OCI-LY7 (cell line): ENCODE measurements around the gene LCAT. TPM values are rescaled to one million over a fixed set of nuclear protein-coding genes. Genes with fewer than 3 reads are reported as not detected.

Experiments used
- BruUV-seq: library from RNA; stranded (reverse); fragments of 400-500 nt; replicated peaks from 2 replicates; lab custom pipeline; 2021; lab: Mats Ljungman, UMichigan
- CTCF ChIA-PET: fragments of 300-600 bp; sonication (Branson Sonifier 250); formaldehyde crosslinking; loops from one replicate; lab custom pipeline; 2022; ENCODE audit warnings: antibody characterized with exemption; ENCODE audit not compliant: unreplicated experiment; lab: Charles Lee
- POLR2A ChIA-PET: fragments of 300-600 bp; sonication (Branson Sonifier 250); formaldehyde crosslinking; loops from one replicate; lab custom pipeline; 2022; ENCODE audit warnings: antibody characterized with exemption; lab: Charles Lee
- DNase-seq: peaks from one replicate; pipeline ENCODE4 v3.0.0-alpha.2; 2015; ENCODE audit warnings: low spot score
- H2AFZ ChIP-seq: fragments of 200-600 bp; sonication (generic), shearing (Covaris generic); 2 replicates; pipeline ENCODE4 v1.6.1; 2014; ENCODE audit warnings: mild to moderate bottlenecking, antibody characterized with exemption, low read length, moderate library complexity
- H3K27ac ChIP-seq: fragments of 200-600 bp; sonication (generic); 2 replicates; pipeline ENCODE4 v1.5.1; 2014; ENCODE audit warnings: mixed run types, low read depth, mild to moderate bottlenecking, moderate library complexity, low read length, inconsistent platforms; ENCODE audit not compliant: poor library complexity, severe bottlenecking
- H3K36me3 ChIP-seq: fragments of 200-600 bp; sonication (generic); 2 replicates; pipeline ENCODE4 v1.6.1; 2014; ENCODE audit warnings: mild to moderate bottlenecking, antibody characterized with exemption, low read length, moderate library complexity, mixed read lengths; ENCODE audit not compliant: insufficient read depth
- H3K4me1 ChIP-seq: fragments of 200-600 bp; sonication (generic); 2 replicates; pipeline ENCODE4 v1.5.1; 2014; ENCODE audit warnings: mild to moderate bottlenecking, low read length; ENCODE audit not compliant: insufficient read depth, poor library complexity, severe bottlenecking
- H3K4me2 ChIP-seq: fragments of 200-600 bp; sonication (generic); 2 replicates; pipeline ENCODE4 v1.6.1; 2014; ENCODE audit warnings: mild to moderate bottlenecking, low read length
- H3K4me3 ChIP-seq: fragments of 200-600 bp; sonication (generic); 2 replicates; pipeline ENCODE4 v1.5.1; 2014; ENCODE audit warnings: mild to moderate bottlenecking, low read depth, low read length; ENCODE audit not compliant: poor library complexity, severe bottlenecking
- H3K79me2 ChIP-seq: fragments of 200-600 bp; sonication (generic); 2 replicates; pipeline ENCODE4 v1.6.1; 2016; ENCODE audit warnings: low read depth, mild to moderate bottlenecking, low read length, moderate library complexity, mixed read lengths; ENCODE audit not compliant: insufficient read depth
- H3K9me2 ChIP-seq: fragments of 200-600 bp; sonication (generic); 2 replicates; pipeline ENCODE4 v1.6.1; 2016; ENCODE audit warnings: mild to moderate bottlenecking, low read length, mixed read lengths; ENCODE audit not compliant: insufficient read depth
- H3K9me3 ChIP-seq: fragments of 200-600 bp; sonication (generic); 2 replicates; pipeline ENCODE4 v1.6.1; 2014; ENCODE audit warnings: mild to moderate bottlenecking, mixed run types, low read length, mixed read lengths
- H4K20me1 ChIP-seq: fragments of 200-600 bp; sonication (generic); 2 replicates; pipeline ENCODE4 v1.6.1; 2014; ENCODE audit warnings: mild to moderate bottlenecking, antibody characterized with exemption, low read length, moderate library complexity, mixed read lengths; ENCODE audit not compliant: insufficient read depth
- EZH2phosphoT487 ChIP-seq: fragments of 200-600 bp; sonication (generic); IDR thresholded peaks from 2 replicates; pipeline ENCODE4 v1.6.1; 2018; ENCODE audit warnings: low read depth, borderline replicate concordance, mild to moderate bottlenecking, mixed run types, antibody characterized with exemption, low read length, moderate library complexity, mixed read lengths
- intact Hi-C: fragments of 100-400 bp; cut with micrococcal nuclease; formaldehyde crosslinking; loops from one replicate; pipeline ENCODE4 v1.10.0; 2022; ENCODE audit not compliant: unreplicated experiment
- total RNA-seq, 2 experiments: library from RNA; depleted of rRNA in 1 of 2; stranded (reverse); fragments of >200 nt in 1 of 2; shearing (Covaris generic) in 1 of 2; gene quantifications; 2 replicates each; pipeline ENCODE4 v1.2.3, GENCODE V29; 2014 to 2022
- TF ChIP-seq, protein P1 (sequence below): fragments of 200-600 bp; sonication (generic); conservative IDR thresholded peaks from 2 replicates; pipeline ENCODE4 v1.5.1; 2014; ENCODE audit warnings: mild to moderate bottlenecking, antibody characterized with exemption, low read length, moderate library complexity, mixed read lengths

LCAT gene
- total RNA-seq, 2 experiments from 2014 or later = 4.4 to 9.8 TPM

- Histone ChIP-seq H4K20me1 (peaks cover 4% of the 10 kb centered on the region; the same call in 1 of the 2 replicates), H3K27ac (no peak overlapping the region), H3K4me3 (no peak overlapping the region), H3K36me3 (peaks cover 26% of the 10 kb centered on the region; the same call in 1 of the 2 replicates), H3K79me2 (no peaks in the 10 kb centered on the region), H3K4me2 (peak overlapping the region; percentile 1; the same call in 1 of the 2 replicates), H2AFZ (no peak overlapping the region), H3K4me1 (peaks cover 10% of the 10 kb centered on the region), H3K9me3 (no peaks in the 10 kb centered on the region), H3K9me2 (no peaks in the 10 kb centered on the region)
- no TSS peak for BruUV-seq
- intact Hi-C loops = no loop called here
- TF ChIP-seq, protein P1, sequence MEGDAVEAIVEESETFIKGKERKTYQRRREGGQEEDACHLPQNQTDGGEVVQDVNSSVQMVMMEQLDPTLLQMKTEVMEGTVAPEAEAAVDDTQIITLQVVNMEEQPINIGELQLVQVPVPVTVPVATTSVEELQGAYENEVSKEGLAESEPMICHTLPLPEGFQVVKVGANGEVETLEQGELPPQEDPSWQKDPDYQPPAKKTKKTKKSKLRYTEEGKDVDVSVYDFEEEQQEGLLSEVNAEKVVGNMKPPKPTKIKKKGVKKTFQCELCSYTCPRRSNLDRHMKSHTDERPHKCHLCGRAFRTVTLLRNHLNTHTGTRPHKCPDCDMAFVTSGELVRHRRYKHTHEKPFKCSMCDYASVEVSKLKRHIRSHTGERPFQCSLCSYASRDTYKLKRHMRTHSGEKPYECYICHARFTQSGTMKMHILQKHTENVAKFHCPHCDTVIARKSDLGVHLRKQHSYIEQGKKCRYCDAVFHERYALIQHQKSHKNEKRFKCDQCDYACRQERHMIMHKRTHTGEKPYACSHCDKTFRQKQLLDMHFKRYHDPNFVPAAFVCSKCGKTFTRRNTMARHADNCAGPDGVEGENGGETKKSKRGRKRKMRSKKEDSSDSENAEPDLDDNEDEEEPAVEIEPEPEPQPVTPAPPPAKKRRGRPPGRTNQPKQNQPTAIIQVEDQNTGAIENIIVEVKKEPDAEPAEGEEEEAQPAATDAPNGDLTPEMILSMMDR = no peak
- no peak for TF ChIP-seq EZH2phosphoT487
- ChIA-PET POLR2A (no interaction called here), CTCF (interaction anchor here (1.0 to 1.2 kb wide), 2 partner anchors 13 to 43 kb away, joined by 3 read pairs; no protein-coding TSS in a partner anchor)
- no peak for DNase-seq
These were observed 17.7 kb downstream of the LCAT start for GRCh38 chr16:67926181-67926750.

- Histone ChIP-seq H3K4me1 (peaks cover 10% of the 10 kb centered on the region), H3K27ac (no peak overlapping the region), H2AFZ (no peak overlapping the region), H3K36me3 (peaks cover 18% of the 10 kb centered on the region; the same call in 1 of the 2 replicates), H3K9me3 (no peaks in the 10 kb centered on the region), H4K20me1 (peaks cover 4% of the 10 kb centered on the region; the same call in 1 of the 2 replicates), H3K4me2 (no peak overlapping the region), H3K4me3 (no peak overlapping the region), H3K79me2 (no peaks in the 10 kb centered on the region), H3K9me2 (no peaks in the 10 kb centered on the region)
- intact Hi-C loops = no loop called here
- POLR2A ChIA-PET = interaction anchor here (0.7 to 0.8 kb wide), 2 partner anchors 114 to 187 kb away, joined by 3 to 4 read pairs; no protein-coding TSS in a partner anchor
- no peak for TF ChIP-seq EZH2phosphoT487
- TF ChIP-seq, protein P1 = no peak
- DNase-seq = no peak
- CTCF ChIA-PET = interaction anchor here (1.2 kb wide), 1 partner anchor 40 kb away, joined by 4 read pairs; no protein-coding TSS in a partner anchor
- BruUV-seq = no TSS peak
These were observed 19.6 kb downstream of the LCAT start for GRCh38 chr16:67924140-67924906.
